CD4-positive, alpha-beta T cell (primary cell): ENCODE measurements around the gene DNHD1. TPM values are rescaled to one million over a fixed set of nuclear protein-coding genes. Genes with fewer than 3 reads are reported as not detected.

Experiments
- ATAC-seq: fragments of 200-7000 bp; cut with Tn5 transposase; one replicate; pipeline ENCODE4 v1.10.0; 2022; ENCODE audit warnings: mild to moderate bottlenecking; ENCODE audit not compliant: poor library complexity
- CTCF ChIA-PET: fragments of 350-600 bp; sonication (Branson Sonifier 250); formaldehyde crosslinking; loops from one replicate; lab custom pipeline; 2021; ENCODE audit warnings: antibody characterized with exemption, inconsistent platforms; lab: Charles Lee
- POLR2A ChIA-PET: fragments of 350-600 bp; sonication (Branson Sonifier 250); formaldehyde crosslinking; loops from one replicate; lab custom pipeline; 2021; ENCODE audit warnings: antibody characterized with exemption, inconsistent platforms; lab: Charles Lee
- DNase-seq, 14 experiments: peaks; one replicate each; pipeline ENCODE4 v3.0.0-alpha.2; 2013 to 2020; ENCODE audit warnings: mixed read lengths in 2 of 14
- H3K27ac ChIP-seq, 2 donors: one replicate each; pipeline versions ENCODE4 v1.5.1 to v1.7.0; 2013; ENCODE audit warnings: low read length in 2 of 2, low read depth in 1 of 2, mild to moderate bottlenecking in 1 of 2
- H3K27me3 ChIP-seq, 2 experiments: 1 replicate in 1 of 2; 2 replicates in 1 of 2; pipeline versions ENCODE4 v1.6.1 to v1.7.0; 2013; ENCODE audit warnings: low read length in 2 of 2, control low read depth in 1 of 2, mild to moderate bottlenecking in 1 of 2, moderate library complexity in 1 of 2; ENCODE audit not compliant: insufficient read depth in 2 of 2, control insufficient read depth in 1 of 2
- H3K36me3 ChIP-seq: one replicate; pipeline ENCODE4 v1.6.1; 2013; ENCODE audit warnings: low read length, control low read depth; ENCODE audit not compliant: insufficient read depth
- H3K4me1 ChIP-seq: one replicate; pipeline ENCODE4 v1.6.1; 2013; ENCODE audit warnings: low read length, control low read depth; ENCODE audit not compliant: insufficient read depth
- H3K4me3 ChIP-seq: one replicate; pipeline ENCODE4 v1.5.1; 2013; ENCODE audit warnings: mild to moderate bottlenecking, low read length, moderate library complexity
- H3K9me3 ChIP-seq, 2 experiments: 1 replicate in 1 of 2; 2 replicates in 1 of 2; pipeline versions ENCODE4 v1.6.1 to v1.7.0; 2013; ENCODE audit warnings: low read length in 2 of 2, mild to moderate bottlenecking in 2 of 2, control low read depth in 1 of 2, moderate library complexity in 1 of 2; ENCODE audit not compliant: control insufficient read depth in 1 of 2, insufficient read depth in 1 of 2
- H3K27ac Mint-ChIP-seq: one replicate; pipeline ENCODE4 v1.8.0; 2020; ENCODE audit warnings: mixed read lengths
- H3K27me3 Mint-ChIP-seq: one replicate; pipeline ENCODE4 v1.8.0; 2021; ENCODE audit warnings: mixed read lengths
- H3K36me3 Mint-ChIP-seq: one replicate; pipeline ENCODE4 v1.8.0; 2021; ENCODE audit warnings: low read depth, mixed read lengths
- H3K4me1 Mint-ChIP-seq: one replicate; pipeline ENCODE4 v1.8.0; 2021; ENCODE audit warnings: low read depth, mixed read lengths
- H3K4me3 Mint-ChIP-seq: one replicate; pipeline ENCODE4 v1.8.0; 2020; ENCODE audit warnings: mild to moderate bottlenecking, mixed read lengths
- H3K9me3 Mint-ChIP-seq: one replicate; pipeline ENCODE4 v1.8.0; 2020; ENCODE audit warnings: mixed read lengths
- CTCF ChIP-seq: fragments of 200-600 bp; IDR thresholded peaks from one replicate; pipeline ENCODE4 v1.8.0; 2022; ENCODE audit warnings: antibody characterized with exemption, mild to moderate bottlenecking
- intact Hi-C, 2 experiments: fragments of 100-400 bp; cut with DNase I in 1 of 2; cut with micrococcal nuclease in 1 of 2; formaldehyde crosslinking; loops; one replicate each; pipeline versions ENCODE4 v1.15.1 to v1.9.0; 2023 to 2025; cut with DNase I, micrococcal nuclease
- total RNA-seq, 174 experiments: library from RNA in 2 of 174; stranded (reverse) in 2 of 174; gene quantifications; one replicate each; pipeline ENCODE4 v1.2.3 and lab custom pipeline; 2021 to 2026

Gene DNHD1
- total RNA-seq, 2 experiments from 2014 or later = 44.1 to 46.8 TPM

DNA sequence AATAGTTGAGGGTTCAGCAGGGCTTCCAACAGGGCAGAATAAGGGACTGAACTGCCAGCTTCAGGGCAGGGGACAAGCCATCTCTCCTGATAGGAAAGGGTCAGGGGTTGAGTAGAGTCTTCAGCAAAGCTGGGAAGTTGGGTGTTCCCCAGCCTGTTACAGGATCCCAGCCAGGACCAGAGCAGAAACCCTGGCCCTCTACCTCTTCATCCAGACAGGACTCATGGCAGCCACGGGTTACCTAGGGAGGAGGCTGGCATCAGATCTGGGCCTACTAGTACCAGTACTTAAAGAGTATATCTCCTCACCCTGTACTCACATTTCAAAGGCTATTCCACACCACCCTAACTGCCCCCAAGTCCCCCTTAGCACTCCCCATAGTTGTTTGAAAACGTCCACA, 117.4 kb downstream of the DNHD1 start:
- POLR2A ChIA-PET = interaction anchor here (4.4 kb wide), 1 partner anchor 68 kb away, joined by 134 read pairs; the partner anchor contains the start of gene MRPL17
- CTCF ChIA-PET = interaction anchor here (1.6 kb wide), 1 partner anchor 53 kb away, joined by 3 read pairs; no protein-coding TSS in a partner anchor

DNA sequence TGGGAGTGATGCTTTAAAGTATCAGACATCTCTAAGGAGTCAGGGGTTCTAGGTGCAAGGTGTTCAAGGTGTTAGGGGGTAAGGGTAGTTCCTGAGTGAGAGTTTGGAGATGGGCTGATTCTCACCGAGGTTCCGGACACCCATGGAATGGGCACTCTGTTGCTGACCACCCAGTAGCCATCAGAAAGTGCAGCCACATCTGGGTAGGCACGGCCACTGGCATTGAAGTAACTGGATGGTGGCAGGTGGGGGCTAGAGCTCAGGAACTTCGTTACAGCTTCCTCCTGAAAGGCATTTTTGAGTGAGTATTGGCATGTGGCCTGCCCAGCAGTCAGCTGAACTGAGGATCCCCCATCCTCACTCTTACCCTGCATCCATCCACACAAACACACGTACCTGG, 118.0 kb downstream of the DNHD1 start:
- no peak overlapping the region for H3K27ac ChIP-seq
- Mint-ChIP-seq H3K27me3 (no peaks in the 10 kb centered on the region), H3K4me3 (no peak overlapping the region), H3K36me3 (peaks cover 25% of the 10 kb centered on the region), H3K9me3 (no peaks in the 10 kb centered on the region), H3K27ac (no peak overlapping the region), H3K4me1 (peaks cover 24% of the 10 kb centered on the region)
- H3K4me3 ChIP-seq = no peak overlapping the region
- ChIA-PET POLR2A (interaction anchor here (4.4 kb wide), 1 partner anchor 67 kb away, joined by 134 read pairs; the partner anchor contains the start of gene MRPL17), CTCF (interaction anchor here (1.1 to 1.6 kb wide), 2 partner anchors 11 to 52 kb away, joined by 3 read pairs; no protein-coding TSS in a partner anchor)
- TF ChIP-seq CTCF = no peak
- DNase-seq (no peak), ATAC-seq (no peak)
- peaks cover 46% of the 10 kb centered on the region for H3K36me3 ChIP-seq
- H3K4me1 ChIP-seq = peaks cover 57% of the 10 kb centered on the region
- no peaks in the 10 kb centered on the region for H3K9me3 ChIP-seq
- intact Hi-C loops = loop anchor here (2.0 to 10.0 kb wide), 4 partner anchors 40 to 380 kb away; partner anchors contain the start of genes APBB1 (in 1 of the 2), ARFIP2 (in 1 of the 2), CNGA4 (in 1 of the 2) and DCHS1 (in 1 of the 2)
- H3K27me3 ChIP-seq = no peaks in the 10 kb centered on the region

More for the DNA sequence above, 117.4 kb downstream of the DNHD1 start:
- Histone ChIP-seq H3K27ac (no peak overlapping the region), H3K36me3 (peaks cover 52% of the 10 kb centered on the region), H3K9me3 (no peaks in the 10 kb centered on the region), H3K4me3 (no peak overlapping the region), H3K4me1 (peaks cover 58% of the 10 kb centered on the region), H3K27me3 (no peaks in the 10 kb centered on the region)
- no peak for TF ChIP-seq CTCF
- Mint-ChIP-seq H3K4me3 (no peak overlapping the region), H3K36me3 (peaks cover 31% of the 10 kb centered on the region), H3K9me3 (no peaks in the 10 kb centered on the region), H3K27ac (no peak overlapping the region), H3K27me3 (no peaks in the 10 kb centered on the region), H3K4me1 (peaks cover 28% of the 10 kb centered on the region)
- DNase-seq (peak in 1 of 14 experiments; percentile 5), ATAC-seq (no peak)
- intact Hi-C loops = loop anchor here (2.0 to 10.0 kb wide), 3 partner anchors 40 to 380 kb away; partner anchors contain the start of genes APBB1 (in 1 of the 2), CNGA4 (in 1 of the 2), DCHS1 (in 1 of the 2) and FHIP1B (in 1 of the 2)

GRCh38 chr11:6615882-6616585, 119.0 kb downstream of the DNHD1 start:
- Histone ChIP-seq H3K27me3 (no peaks in the 10 kb centered on the region), H3K4me1 (peaks cover 49% of the 10 kb centered on the region)
- peak overlapping the region; percentile 53 for H3K4me3 Mint-ChIP-seq

More at GRCh38 chr11:6615882-6616585, 119.0 kb downstream of the DNHD1 start:
- ChIA-PET POLR2A (interaction anchor here (1.2 kb wide), 1 partner anchor 67 kb away, joined by 3 read pairs; the partner anchor contains the start of gene MRPL17), CTCF (interaction anchor here (1.1 to 1.3 kb wide), 2 partner anchors 12 to 67 kb away, joined by 3 read pairs; partner anchors contain the start of gene MRPL17)
- peaks cover 36% of the 10 kb centered on the region for H3K36me3 ChIP-seq
- no peak overlapping the region for H3K27ac ChIP-seq
- ATAC-seq (no peak), DNase-seq (no peak)
- Mint-ChIP-seq H3K27me3 (no peaks in the 10 kb centered on the region), H3K9me3 (no peaks in the 10 kb centered on the region), H3K36me3 (peaks cover 15% of the 10 kb centered on the region), H3K4me1 (peaks cover 15% of the 10 kb centered on the region), H3K27ac (peak overlapping the region; percentile 50)
- intact Hi-C loops = loop anchor here (2.0 to 10.0 kb wide), 4 partner anchors 39 to 381 kb away; partner anchors contain the start of genes APBB1 (in 1 of the 2), ARFIP2 (in 1 of the 2), CNGA4 (in 1 of the 2) and DCHS1 (in 1 of the 2)
- no peaks in the 10 kb centered on the region for H3K9me3 ChIP-seq
- no peak overlapping the region for H3K4me3 ChIP-seq
- no peak for TF ChIP-seq CTCF
